Right renal cortex interstitium (tissue), 3 donors: Measurements from ENCODE around the gene SNED1. TPM values are rescaled to one million over a fixed set of nuclear protein-coding genes. Genes with fewer than 3 reads are reported as not detected.

Source experiments
- DNase-seq, 3 donors: peaks; one replicate each; pipeline ENCODE4 v3.0.0-alpha.2; 2013; ENCODE audit warnings: low read depth in 3 of 3, low spot score in 2 of 3
- polyA plus RNA-seq, 3 donors: library from polyadenylated mRNA; unstranded; fragments of 120-200 nt; gene quantifications; one replicate each; pipeline ENCODE4 v1.2.1, GENCODE V29; 2013; ENCODE audit not compliant: insufficient read length in 3 of 3

Gene SNED1
- polyA plus RNA-seq, 3 donors = 6.2 to 7.4 (median 6.6) TPM

GRCh38 chr2:241043581-241043980, 45.2 kb downstream of the SNED1 start:
- no peak for DNase-seq

- DNase-seq = no peak
These were observed 49.0 kb downstream of the SNED1 start for GRCh38 chr2:241047253-241048010.

- no peak for DNase-seq
These were observed 49.9 kb downstream of the SNED1 start for GRCh38 chr2:241048149-241048948.

- no peak for DNase-seq
These were observed 50.5 kb downstream of the SNED1 start for GRCh38 chr2:241048949-241049343.

- DNase-seq = no peak
These were observed 51.6 kb downstream of the SNED1 start for GRCh38 chr2:241049739-241050623.

GRCh38 chr2:241050624-241051577, 52.5 kb downstream of the SNED1 start:
- no peak for DNase-seq

GRCh38 chr2:241051578-241052487, 53.4 kb downstream of the SNED1 start:
- no peak for DNase-seq

- no peak for DNase-seq
These were observed 54.4 kb downstream of the SNED1 start for GRCh38 chr2:241052677-241053360.

- DNase-seq = no peak
These were observed 55.3 kb downstream of the SNED1 start for GRCh38 chr2:241053576-241054251.

- no peak for DNase-seq
These were observed 62.9 kb downstream of the SNED1 start for GRCh38 chr2:241061275-241061674.

GRCh38 chr2:241062389-241063092, 64.1 kb downstream of the SNED1 start:
- no peak for DNase-seq

GRCh38 chr2:241063093-241063551, 64.7 kb downstream of the SNED1 start:
- DNase-seq = no peak

GRCh38 chr2:241063587-241063986, 65.2 kb downstream of the SNED1 start:
- no peak for DNase-seq

GRCh38 chr2:241064008-241064801, 65.8 kb downstream of the SNED1 start:
- no peak for DNase-seq

- DNase-seq = no peak
These were observed 66.5 kb downstream of the SNED1 start for GRCh38 chr2:241064802-241065354.

- DNase-seq = no peak
These were observed 67.0 kb downstream of the SNED1 start for GRCh38 chr2:241065355-241065803.
